ENCODE data around the gene NEK1.

NEK1 gene

DNA sequence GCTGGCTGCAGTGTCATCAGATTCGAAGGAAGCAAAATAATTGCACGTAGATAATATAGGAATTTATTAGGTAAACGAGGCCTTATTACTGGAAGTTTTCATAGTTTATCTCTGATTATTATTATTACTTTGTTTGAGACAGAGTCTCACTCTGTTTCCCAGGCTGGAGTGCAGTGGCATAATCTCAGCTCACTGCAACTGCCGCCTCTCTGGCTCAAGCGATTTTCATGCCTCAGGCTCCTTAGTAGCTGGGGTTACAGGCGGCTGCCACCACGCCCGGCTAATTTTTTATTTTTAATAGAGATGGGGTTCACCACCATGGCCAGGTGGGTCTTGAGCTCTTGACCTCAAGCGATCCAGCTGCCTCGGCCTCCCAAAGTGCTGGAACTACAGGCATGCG lies 20.5 kb upstream of the NEK1 start:
- no peaks in the 10 kb centered on the region for H3K79me2 ChIP-seq (ENCODE audit: insufficient read depth, low read length)
- no peaks in the 10 kb centered on the region for H3K4me1 ChIP-seq (ENCODE audit: insufficient read depth, low read length, poor library complexity, severe bottlenecking)
- no peaks in the 10 kb centered on the region for H3K36me3 ChIP-seq (ENCODE audit: insufficient read depth, low read length)
- H2AFZ ChIP-seq (ENCODE audit: low read length), result no peak overlapping the region
- H3K4me2 ChIP-seq (ENCODE audit: low read depth, low read length, poor library complexity, severe bottlenecking), result no peak overlapping the region
- no peak for TF ChIP-seq EZH2phosphoT487 (IDR thresholded peaks at IDR 0.05; ENCODE audit: borderline replicate concordance)
- TF ChIP-seq, protein P1, sequence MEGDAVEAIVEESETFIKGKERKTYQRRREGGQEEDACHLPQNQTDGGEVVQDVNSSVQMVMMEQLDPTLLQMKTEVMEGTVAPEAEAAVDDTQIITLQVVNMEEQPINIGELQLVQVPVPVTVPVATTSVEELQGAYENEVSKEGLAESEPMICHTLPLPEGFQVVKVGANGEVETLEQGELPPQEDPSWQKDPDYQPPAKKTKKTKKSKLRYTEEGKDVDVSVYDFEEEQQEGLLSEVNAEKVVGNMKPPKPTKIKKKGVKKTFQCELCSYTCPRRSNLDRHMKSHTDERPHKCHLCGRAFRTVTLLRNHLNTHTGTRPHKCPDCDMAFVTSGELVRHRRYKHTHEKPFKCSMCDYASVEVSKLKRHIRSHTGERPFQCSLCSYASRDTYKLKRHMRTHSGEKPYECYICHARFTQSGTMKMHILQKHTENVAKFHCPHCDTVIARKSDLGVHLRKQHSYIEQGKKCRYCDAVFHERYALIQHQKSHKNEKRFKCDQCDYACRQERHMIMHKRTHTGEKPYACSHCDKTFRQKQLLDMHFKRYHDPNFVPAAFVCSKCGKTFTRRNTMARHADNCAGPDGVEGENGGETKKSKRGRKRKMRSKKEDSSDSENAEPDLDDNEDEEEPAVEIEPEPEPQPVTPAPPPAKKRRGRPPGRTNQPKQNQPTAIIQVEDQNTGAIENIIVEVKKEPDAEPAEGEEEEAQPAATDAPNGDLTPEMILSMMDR (conservative IDR thresholded peaks at IDR 0.05; ENCODE audit: low read length), result no peak
- no peaks in the 10 kb centered on the region for H3K9me2 ChIP-seq (replicated peaks; ENCODE audit: low read depth, low read length)
- H3K27me3 ChIP-seq (ENCODE audit: insufficient read depth, low read length, poor library complexity, severe bottlenecking), result no peaks in the 10 kb centered on the region
- H3K4me3 ChIP-seq (ENCODE audit: low read length, poor library complexity, severe bottlenecking), result no peak overlapping the region
- H3K9ac ChIP-seq (ENCODE audit: low read depth, low read length, poor library complexity, severe bottlenecking), result no peak overlapping the region
- H3K9me3 ChIP-seq (ENCODE audit: insufficient read depth, low read depth, low read length), result no peaks in the 10 kb centered on the region
- no peaks in the 10 kb centered on the region for H4K20me1 ChIP-seq (ENCODE audit: insufficient read depth, low read length, poor library complexity, severe bottlenecking)
- H3F3A ChIP-seq (ENCODE audit: low read depth), result no peaks in the 10 kb centered on the region

DNA sequence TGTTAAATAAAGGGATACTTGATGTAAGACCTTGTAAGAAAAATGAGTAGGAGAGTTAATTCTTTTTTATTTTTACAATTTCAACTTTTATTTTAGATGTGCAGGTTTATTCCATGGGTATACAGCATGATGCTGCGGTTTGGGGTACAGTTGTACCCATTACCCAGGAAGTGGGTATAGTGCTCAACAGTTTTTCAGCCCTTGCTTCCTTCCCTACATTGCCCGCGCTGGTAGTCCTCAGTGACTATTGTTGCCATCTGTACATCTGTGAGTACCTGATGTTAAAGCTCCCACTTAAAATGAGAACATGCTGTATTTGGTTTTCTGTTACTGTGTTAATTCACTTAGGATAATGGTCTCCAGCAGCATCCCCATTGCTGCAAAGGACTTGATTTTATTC lies 17.7 kb upstream of the NEK1 start:
- Histone ChIP-seq H4K20me1 (ENCODE audit: insufficient read depth, low read length, poor library complexity, severe bottlenecking) (peaks cover 13% of the 10 kb centered on the region), H3K9ac (ENCODE audit: low read depth, low read length, poor library complexity, severe bottlenecking) (no peak overlapping the region), H3K9me3 (ENCODE audit: insufficient read depth, low read depth, low read length) (no peaks in the 10 kb centered on the region), H3F3A (ENCODE audit: low read depth) (no peaks in the 10 kb centered on the region), H3K36me3 (ENCODE audit: insufficient read depth, low read length) (no peaks in the 10 kb centered on the region), H3K79me2 (ENCODE audit: insufficient read depth, low read length) (no peaks in the 10 kb centered on the region), H3K27me3 (ENCODE audit: insufficient read depth, low read length, poor library complexity, severe bottlenecking) (no peaks in the 10 kb centered on the region), H3K4me1 (ENCODE audit: insufficient read depth, low read length, poor library complexity, severe bottlenecking) (no peaks in the 10 kb centered on the region), H3K9me2 (replicated peaks; ENCODE audit: low read depth, low read length) (no peaks in the 10 kb centered on the region), H3K4me2 (ENCODE audit: low read depth, low read length, poor library complexity, severe bottlenecking) (no peak overlapping the region), H3K4me3 (ENCODE audit: low read length, poor library complexity, severe bottlenecking) (no peak overlapping the region), H2AFZ (ENCODE audit: low read length) (no peak overlapping the region)
- no peak for TF ChIP-seq EZH2phosphoT487 (IDR thresholded peaks at IDR 0.05; ENCODE audit: borderline replicate concordance)
- TF ChIP-seq, protein P1 (conservative IDR thresholded peaks at IDR 0.05; ENCODE audit: low read length), result no peak

DNA sequence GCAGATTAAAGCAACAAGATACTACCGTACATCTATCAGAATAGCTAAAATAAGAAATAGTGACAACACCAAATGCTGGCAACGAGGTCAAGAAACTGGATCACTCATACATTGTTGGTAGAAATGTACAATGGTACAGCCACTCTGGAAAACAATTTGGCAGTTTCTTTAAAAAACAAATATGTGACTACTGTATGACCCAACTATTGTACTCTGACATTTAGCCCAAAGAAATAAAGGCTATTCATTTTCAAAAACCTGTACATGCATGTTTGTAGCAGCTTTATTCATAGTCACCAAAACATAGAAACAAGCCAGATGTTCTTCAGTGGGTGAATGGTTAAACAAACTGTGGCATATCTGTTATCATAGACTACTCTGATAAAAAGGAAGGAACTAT lies 16.2 kb upstream of the NEK1 start:
- Histone ChIP-seq H3K9me3 (ENCODE audit: insufficient read depth, low read depth, low read length) (no peaks in the 10 kb centered on the region), H3K9me2 (replicated peaks; ENCODE audit: low read depth, low read length) (no peaks in the 10 kb centered on the region), H4K20me1 (ENCODE audit: insufficient read depth, low read length, poor library complexity, severe bottlenecking) (peaks cover 22% of the 10 kb centered on the region), H3K36me3 (ENCODE audit: insufficient read depth, low read length) (no peaks in the 10 kb centered on the region), H3K27me3 (ENCODE audit: insufficient read depth, low read length, poor library complexity, severe bottlenecking) (no peaks in the 10 kb centered on the region), H3K4me1 (ENCODE audit: insufficient read depth, low read length, poor library complexity, severe bottlenecking) (no peaks in the 10 kb centered on the region), H2AFZ (ENCODE audit: low read length) (no peak overlapping the region), H3K4me3 (ENCODE audit: low read length, poor library complexity, severe bottlenecking) (no peak overlapping the region), H3K79me2 (ENCODE audit: insufficient read depth, low read length) (peaks cover 4% of the 10 kb centered on the region; the same call in 1 of the 2 replicates), H3K9ac (ENCODE audit: low read depth, low read length, poor library complexity, severe bottlenecking) (no peak overlapping the region), H3F3A (ENCODE audit: low read depth) (no peaks in the 10 kb centered on the region), H3K4me2 (ENCODE audit: low read depth, low read length, poor library complexity, severe bottlenecking) (no peak overlapping the region)
- no peak for TF ChIP-seq EZH2phosphoT487 (IDR thresholded peaks at IDR 0.05; ENCODE audit: borderline replicate concordance)
- TF ChIP-seq, protein P1 (conservative IDR thresholded peaks at IDR 0.05; ENCODE audit: low read length), result no peak

Data from Loucy (cell line).